Adipocyte (in vitro differentiated cells): ENCODE measurements around the gene CLECL1.
"Not testable (repeated sequence)": the region's sequence is repeated elsewhere in the genome, so short reads cannot be mapped to it uniquely, and the experiment has no call there.

Experiments
- DNase-seq: peaks from one replicate; pipeline ENCODE4 v3.0.0-alpha.2; 2015; ENCODE audit warnings: low read depth
- H3K27me3 ChIP-seq: replicated peaks from 2 replicates; pipeline ENCODE4 v1.7.0; 2013; ENCODE audit warnings: mild to moderate bottlenecking, low read length, moderate library complexity; ENCODE audit not compliant: control insufficient read depth, insufficient read depth
- H3K36me3 ChIP-seq: 2 replicates; pipeline ENCODE4 v1.7.0; 2013; ENCODE audit warnings: low read length, mild to moderate bottlenecking, moderate library complexity; ENCODE audit not compliant: control insufficient read depth, insufficient read depth, severe bottlenecking
- H3K4me1 ChIP-seq: 2 replicates; pipeline ENCODE4 v1.7.0; 2013; ENCODE audit warnings: mild to moderate bottlenecking, low read length, moderate library complexity; ENCODE audit not compliant: control insufficient read depth, insufficient read depth
- H3K4me3 ChIP-seq: 2 replicates; pipeline ENCODE4 v1.7.0; 2013; ENCODE audit warnings: mild to moderate bottlenecking, low read length, moderate library complexity
- H3K9ac ChIP-seq: 2 replicates; pipeline ENCODE4 v1.7.0; 2013; ENCODE audit warnings: mild to moderate bottlenecking, low read length, moderate library complexity
- H3K9me3 ChIP-seq: 2 replicates; pipeline ENCODE4 v1.7.0; 2013; ENCODE audit warnings: mild to moderate bottlenecking, low read length, moderate library complexity; ENCODE audit not compliant: control insufficient read depth

CLECL1 gene

GRCh38 chr12:9751204-9752144 lies 18.6 kb upstream of the CLECL1 start:
- H3K4me1 ChIP-seq: peaks cover 5% of the 10 kb centered on the region
- no peaks in the 10 kb centered on the region for H3K27me3 ChIP-seq
- peak; percentile 59 for DNase-seq
- peak overlapping the region; percentile 72 for H3K4me3 ChIP-seq
- H3K36me3 ChIP-seq: no peaks in the 10 kb centered on the region
- peak overlapping the region; percentile 51 for H3K9ac ChIP-seq
- no peaks in the 10 kb centered on the region for H3K9me3 ChIP-seq

GRCh38 chr12:9750276-9751203 lies 17.6 kb upstream of the CLECL1 start:
- Histone ChIP-seq H3K9me3 (no peaks in the 10 kb centered on the region), H3K27me3 (no peaks in the 10 kb centered on the region), H3K9ac (peak overlapping the region; percentile 51), H3K4me3 (peak overlapping the region; percentile 72), H3K4me1 (peaks cover 5% of the 10 kb centered on the region), H3K36me3 (no peaks in the 10 kb centered on the region)
- peak; percentile 87 for DNase-seq

- Histone ChIP-seq H3K9ac (no peak overlapping the region), H3K36me3 (no peaks in the 10 kb centered on the region), H3K4me1 (peaks cover 5% of the 10 kb centered on the region), H3K27me3 (no peaks in the 10 kb centered on the region), H3K4me3 (no peak overlapping the region), H3K9me3 (no peaks in the 10 kb centered on the region)
- DNase-seq: no peak
Measured at GRCh38 chr12:9749640-9750039, 16.7 kb upstream of the CLECL1 start.

- Histone ChIP-seq H3K4me1 (no peaks in the 10 kb centered on the region), H3K9ac (no peak overlapping the region), H3K27me3 (no peaks in the 10 kb centered on the region), H3K36me3 (no peaks in the 10 kb centered on the region), H3K9me3 (no peaks in the 10 kb centered on the region), H3K4me3 (no peak overlapping the region)
- no peak for DNase-seq
Measured at GRCh38 chr12:9745199-9745598, 12.3 kb upstream of the CLECL1 start.

- Histone ChIP-seq H3K4me3 (no peak overlapping the region), H3K9ac (no peak overlapping the region)
Measured at GRCh38 chr12:9742661-9743060, 9.8 kb upstream of the CLECL1 start.

GRCh38 chr12:9741726-9742125 lies 8.8 kb upstream of the CLECL1 start:
- no peak for DNase-seq

More at GRCh38 chr12:9742661-9743060, 9.8 kb upstream of the CLECL1 start:
- no peak for DNase-seq
- H3K4me1 ChIP-seq: no peaks in the 10 kb centered on the region
- no peaks in the 10 kb centered on the region for H3K36me3 ChIP-seq
- H3K9me3 ChIP-seq: no peaks in the 10 kb centered on the region
- no peaks in the 10 kb centered on the region for H3K27me3 ChIP-seq

GRCh38 chr12:9740106-9740750 lies 7.3 kb upstream of the CLECL1 start:
- Histone ChIP-seq H3K27me3 (no peaks in the 10 kb centered on the region), H3K9ac (no peak overlapping the region), H3K4me3 (no peak overlapping the region), H3K4me1 (no peaks in the 10 kb centered on the region), H3K9me3 (no peaks in the 10 kb centered on the region), H3K36me3 (no peaks in the 10 kb centered on the region)
- no peak for DNase-seq

More at GRCh38 chr12:9741726-9742125, 8.8 kb upstream of the CLECL1 start:
- no peak overlapping the region for H3K9ac ChIP-seq
- no peaks in the 10 kb centered on the region for H3K4me1 ChIP-seq
- no peak overlapping the region for H3K4me3 ChIP-seq
- no peaks in the 10 kb centered on the region for H3K9me3 ChIP-seq
- no peaks in the 10 kb centered on the region for H3K27me3 ChIP-seq
- H3K36me3 ChIP-seq: no peaks in the 10 kb centered on the region

GRCh38 chr12:9739404-9740105 lies 6.7 kb upstream of the CLECL1 start:
- H3K9ac ChIP-seq, H3K4me3 ChIP-seq, DNase-seq, H3K36me3 ChIP-seq, H3K4me1 ChIP-seq, H3K27me3 ChIP-seq, H3K9me3 ChIP-seq: not testable (repeated sequence)

- H3K27me3 ChIP-seq, H3K9me3 ChIP-seq, H3K9ac ChIP-seq, H3K36me3 ChIP-seq, DNase-seq, H3K4me1 ChIP-seq, H3K4me3 ChIP-seq: not testable (repeated sequence)
Measured at GRCh38 chr12:9738905-9739304, 6.0 kb upstream of the CLECL1 start.

GRCh38 chr12:9736936-9737705 lies 4.2 kb upstream of the CLECL1 start:
- no peak overlapping the region for H3K9ac ChIP-seq
- H3K9me3 ChIP-seq: no peaks in the 10 kb centered on the region
- no peaks in the 10 kb centered on the region for H3K4me1 ChIP-seq
- H3K27me3 ChIP-seq: no peaks in the 10 kb centered on the region
- DNase-seq: no peak
- H3K36me3 ChIP-seq: no peaks in the 10 kb centered on the region
- H3K4me3 ChIP-seq: no peak overlapping the region
